SHP77 treated with DMSO at 0.1 percent for 48 hours (cell line): ENCODE results near the gene RPTOR.

Source experiments
- DNase-seq: peaks from one replicate; lab custom pipeline; 2025; lab: John Stamatoyannopoulos, UW

RPTOR gene

DNA sequence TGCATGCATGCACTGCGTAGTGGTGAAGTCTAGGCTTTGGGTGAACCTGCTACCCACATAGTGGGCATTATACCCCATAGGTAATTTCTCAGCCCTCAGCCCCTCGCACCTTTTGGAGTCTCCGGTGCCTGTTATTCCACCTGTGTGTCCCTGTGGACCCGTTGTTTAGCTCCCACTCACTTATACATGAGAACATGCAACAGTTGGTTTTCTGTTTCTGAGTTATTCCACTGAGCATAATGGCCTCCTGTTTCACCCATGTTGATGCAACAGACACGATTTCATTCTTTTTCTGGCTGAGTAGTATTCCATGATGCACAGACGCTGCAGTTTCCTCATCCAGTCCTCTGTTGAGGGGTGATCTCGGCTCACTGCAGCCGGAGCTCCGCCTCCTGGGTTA, 305.5 kb downstream of the RPTOR start:
- DNase-seq = no peak

DNA sequence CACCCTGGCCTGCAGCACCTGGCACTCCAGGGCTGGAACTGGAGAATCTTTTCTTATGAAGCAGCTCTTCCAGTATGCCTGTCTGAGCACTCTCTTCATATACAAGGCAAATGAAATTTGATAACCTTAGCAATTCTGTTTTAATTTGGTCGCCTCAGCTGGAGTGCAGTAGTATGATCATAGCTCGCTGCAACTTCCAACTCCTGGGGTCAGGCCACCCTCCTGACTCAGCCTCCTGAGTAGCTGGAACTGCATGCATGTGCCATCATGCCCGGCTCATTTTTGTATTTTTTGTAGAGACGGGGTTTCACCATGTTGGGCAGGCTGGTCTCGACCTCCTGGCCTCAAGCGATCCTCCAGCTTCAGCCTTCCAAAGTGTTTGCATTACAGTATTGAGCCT, 306.2 kb downstream of the RPTOR start:
- no peak for DNase-seq

DNA sequence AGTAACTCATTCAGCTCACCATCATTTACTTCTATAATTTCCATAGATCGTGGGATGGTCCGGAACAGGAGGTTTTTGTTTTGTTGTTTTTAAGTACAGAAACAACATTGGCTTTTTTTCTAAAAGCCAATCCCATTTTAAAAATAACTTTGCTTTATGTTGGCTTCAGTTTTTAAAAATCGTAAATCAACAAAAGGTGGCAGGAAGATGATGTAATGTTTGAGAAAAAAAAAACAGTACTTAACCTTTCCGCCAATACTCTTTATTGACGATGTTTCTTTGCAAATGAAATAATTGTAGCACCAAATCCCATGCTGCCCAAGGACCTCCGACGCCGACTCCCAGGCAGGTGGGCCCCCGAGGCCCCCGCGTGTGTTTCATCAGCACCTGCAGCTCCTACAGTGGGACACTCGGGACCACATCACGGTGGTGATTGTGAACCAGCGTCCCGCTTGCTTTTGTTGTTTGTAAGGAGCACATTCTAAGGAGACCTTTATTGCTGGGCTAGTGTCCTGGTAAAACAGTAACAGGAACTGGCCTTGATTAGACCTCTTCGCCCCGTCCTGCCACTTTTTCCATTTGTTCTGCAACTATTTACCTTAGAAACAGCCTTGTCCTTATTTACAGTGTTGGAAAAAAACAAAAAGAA, 306.8 kb downstream of the RPTOR start:
- no peak for DNase-seq

DNA sequence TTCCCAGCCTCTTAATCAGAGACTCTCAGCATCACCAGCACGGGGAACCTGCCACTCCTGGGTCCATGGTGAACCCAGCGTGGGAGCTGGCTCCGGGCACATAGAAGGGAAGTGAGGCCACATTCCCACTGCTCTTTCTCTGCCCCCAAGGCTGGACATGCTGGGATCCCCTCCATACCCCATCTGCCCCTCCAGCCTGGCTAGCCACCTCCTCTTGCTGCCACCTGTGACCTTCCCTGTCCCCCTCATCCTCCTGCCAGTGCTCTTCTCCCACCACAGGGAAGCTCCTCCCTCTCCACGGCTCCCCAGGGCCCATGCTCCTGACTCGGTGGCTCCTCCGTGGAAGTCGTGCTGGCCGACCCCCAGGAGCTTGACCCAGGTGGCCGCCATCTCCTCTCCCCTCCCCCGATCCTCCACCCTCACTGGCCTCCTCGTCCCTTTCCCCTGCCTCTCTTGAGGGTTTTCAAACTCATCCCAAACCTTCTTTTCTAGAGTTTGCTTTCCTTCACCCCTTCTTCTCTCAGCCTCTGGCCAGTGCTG, 307.9 kb downstream of the RPTOR start:
- DNase-seq = no peak

DNA sequence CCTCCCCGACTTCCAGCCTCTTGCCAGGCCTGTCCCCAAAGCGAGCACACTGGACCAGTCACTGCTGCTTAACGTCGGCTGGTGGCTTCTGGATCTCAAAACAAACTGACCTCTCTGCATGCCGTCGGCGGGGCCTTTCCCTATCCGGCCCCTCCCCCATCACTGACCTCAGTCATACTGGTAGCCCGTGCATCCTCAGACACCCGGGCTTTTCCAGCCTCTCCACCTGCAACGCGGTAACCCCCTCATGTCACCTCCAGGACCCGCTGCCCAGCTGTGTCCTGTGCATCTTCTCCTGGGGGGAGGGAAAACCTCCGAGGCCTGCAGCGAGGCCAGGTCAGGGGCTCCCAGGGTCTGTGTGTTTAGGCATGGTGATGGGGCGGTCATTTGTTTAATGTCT, 308.4 kb downstream of the RPTOR start:
- no peak for DNase-seq

DNA sequence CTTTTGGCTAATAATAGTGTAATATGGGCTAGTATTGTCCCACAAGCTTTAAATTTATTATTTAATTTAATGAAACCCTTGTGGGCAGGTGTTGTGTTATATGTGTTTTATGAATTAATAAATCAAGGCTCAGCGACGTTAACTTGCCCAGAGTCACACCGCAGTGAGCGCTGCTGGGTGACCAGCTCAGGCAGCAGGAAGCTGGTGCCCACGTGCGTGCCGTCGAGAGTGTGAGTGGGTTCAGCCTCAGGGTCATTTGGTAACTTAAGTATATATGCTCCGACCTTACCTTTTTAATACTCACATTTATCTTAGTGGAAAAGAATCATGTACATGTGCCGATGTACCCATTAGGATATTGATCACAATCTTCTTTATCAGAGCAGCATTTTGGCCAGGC, 309.6 kb downstream of the RPTOR start:
- no peak for DNase-seq

DNA sequence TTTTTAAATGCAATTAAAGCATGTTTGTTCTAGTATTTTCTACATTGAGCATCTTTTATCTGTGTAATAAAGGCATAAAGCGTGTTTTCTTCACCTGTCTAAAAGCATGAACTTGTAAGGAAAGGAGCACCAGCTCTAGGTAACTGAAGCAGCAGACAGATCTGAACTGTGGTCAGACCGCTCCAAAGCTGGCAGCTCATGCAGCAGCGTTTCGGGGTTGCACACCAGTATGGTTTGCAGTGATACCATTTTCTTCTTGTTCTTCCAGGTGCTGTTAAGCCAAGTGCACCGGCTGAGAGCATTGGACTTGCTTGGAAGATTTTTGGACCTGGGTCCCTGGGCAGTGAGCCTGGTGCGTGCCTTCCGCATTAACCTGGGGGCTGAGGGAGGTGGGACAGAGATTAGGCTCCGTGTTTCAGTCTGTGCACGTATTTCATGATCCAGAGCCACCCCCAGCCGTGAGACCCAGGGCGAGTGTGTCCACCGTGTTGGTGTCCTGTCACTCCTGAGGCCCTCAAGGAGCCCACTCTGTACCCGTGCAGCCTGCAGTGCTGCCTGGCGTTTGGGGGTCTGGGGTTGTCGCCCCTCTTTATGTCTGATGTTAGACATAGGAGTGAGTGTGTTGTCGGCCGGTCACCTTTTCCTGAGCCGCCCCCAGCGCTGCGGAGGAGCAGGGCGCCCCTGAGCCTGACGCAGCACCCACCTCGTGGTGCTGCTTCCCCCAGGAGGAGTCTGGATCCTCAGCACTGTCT, 310.7 kb downstream of the RPTOR start:
- DNase-seq = no peak

DNA sequence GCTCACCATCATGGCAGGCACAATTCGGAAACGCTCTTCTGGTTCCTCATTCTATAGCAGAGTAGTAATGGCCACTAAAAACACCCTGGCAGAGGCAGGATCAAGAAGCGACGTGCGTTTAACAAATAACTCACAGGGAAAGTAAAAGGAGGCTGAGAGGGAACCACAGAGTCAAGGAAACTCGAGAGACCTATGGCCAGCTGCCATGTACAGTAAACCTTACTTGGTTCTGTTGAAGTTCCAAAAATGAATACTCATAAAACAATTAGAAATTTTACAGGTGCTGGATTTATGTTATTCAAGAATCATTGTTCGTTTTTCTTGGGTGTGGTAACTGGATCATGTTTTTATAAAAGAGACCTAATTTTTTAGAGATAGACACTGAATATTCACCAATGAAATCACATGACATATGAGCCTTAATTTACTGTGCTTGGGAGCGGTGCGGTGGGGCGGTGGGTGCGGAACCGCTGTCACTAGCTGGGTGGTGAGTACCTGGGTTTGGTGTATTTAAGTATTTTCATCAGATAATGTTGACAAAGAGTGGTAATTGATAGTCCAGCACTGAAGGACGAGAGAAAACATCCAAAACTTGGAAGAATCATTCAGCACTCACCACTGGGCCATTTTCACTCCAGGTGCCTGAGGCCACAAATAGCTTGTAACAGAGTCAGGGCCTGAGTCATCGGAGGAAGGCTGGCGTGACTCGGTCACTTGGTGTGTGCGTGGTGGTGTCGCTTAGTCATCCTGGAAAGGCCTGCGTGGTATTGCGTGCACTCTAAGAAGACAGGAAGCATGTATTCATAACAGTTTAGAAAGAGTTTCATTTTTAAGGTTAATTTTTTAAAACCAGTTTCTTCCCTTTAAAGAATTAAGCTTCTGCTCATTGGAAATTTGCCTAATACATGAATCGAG, 311.6 kb downstream of the RPTOR start:
- DNase-seq = peak; percentile 33

DNA sequence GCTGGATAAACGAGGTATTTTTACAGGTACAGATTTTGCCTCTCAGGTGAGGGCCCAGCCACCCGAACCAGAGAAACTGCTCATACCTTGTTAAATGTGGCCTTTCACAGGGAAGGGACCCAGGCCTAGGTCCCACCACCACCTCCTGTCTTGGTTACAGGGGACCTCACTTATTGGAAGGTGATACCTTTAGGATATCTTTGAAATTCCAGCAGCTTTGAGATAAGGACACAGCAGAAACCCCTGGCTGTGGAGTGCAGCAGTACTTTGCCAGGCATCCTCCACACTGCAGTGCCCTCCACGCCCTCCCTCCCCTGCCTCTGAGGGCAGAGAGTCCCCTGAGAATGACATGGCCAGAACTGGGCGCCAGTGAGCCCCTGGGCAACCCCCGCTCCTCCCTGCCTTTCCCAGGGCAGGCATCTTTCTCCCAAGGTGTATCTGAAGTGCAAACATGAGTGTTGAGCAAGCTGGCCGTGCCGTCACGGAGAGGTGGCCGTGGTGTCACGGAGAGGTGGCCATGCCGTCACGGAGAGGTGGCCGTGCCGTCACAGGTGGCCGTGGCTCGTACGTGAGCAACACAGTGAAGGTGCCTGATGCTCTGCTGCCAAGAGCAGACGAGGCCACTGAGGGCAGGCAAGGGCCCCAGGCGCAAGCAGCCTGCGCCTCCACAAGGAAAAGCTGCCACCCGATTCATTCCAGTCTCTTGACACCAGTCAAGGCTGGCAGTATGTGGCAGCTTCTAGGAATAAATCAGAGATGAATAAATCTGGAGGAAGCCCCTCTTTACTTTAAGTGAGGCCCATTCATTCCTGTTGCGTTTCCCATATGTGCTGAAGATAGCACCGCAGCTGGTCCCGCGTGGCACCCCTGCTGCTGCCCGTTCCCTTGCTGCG, 312.5 kb downstream of the RPTOR start:
- DNase-seq = no peak

DNA sequence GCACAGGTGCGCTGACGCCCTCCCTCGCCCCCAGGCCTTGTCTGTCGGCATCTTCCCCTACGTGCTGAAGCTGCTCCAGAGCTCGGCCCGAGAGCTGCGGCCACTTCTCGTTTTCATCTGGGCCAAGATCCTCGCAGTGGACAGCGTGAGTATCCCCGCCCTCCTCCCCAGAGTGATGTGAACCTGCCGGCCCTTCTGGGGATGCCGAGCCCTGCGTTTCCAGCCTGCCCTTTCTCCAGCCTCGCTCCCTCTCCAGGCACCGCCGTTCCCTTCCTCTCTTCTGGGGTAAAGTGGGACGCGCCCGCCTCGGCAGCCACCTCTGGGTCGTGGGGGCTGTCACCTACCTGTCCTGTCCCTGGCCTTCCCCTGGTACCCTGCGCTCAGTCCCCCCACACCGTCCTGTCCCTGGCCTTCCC, 313.1 kb downstream of the RPTOR start:
- DNase-seq = no peak

DNA sequence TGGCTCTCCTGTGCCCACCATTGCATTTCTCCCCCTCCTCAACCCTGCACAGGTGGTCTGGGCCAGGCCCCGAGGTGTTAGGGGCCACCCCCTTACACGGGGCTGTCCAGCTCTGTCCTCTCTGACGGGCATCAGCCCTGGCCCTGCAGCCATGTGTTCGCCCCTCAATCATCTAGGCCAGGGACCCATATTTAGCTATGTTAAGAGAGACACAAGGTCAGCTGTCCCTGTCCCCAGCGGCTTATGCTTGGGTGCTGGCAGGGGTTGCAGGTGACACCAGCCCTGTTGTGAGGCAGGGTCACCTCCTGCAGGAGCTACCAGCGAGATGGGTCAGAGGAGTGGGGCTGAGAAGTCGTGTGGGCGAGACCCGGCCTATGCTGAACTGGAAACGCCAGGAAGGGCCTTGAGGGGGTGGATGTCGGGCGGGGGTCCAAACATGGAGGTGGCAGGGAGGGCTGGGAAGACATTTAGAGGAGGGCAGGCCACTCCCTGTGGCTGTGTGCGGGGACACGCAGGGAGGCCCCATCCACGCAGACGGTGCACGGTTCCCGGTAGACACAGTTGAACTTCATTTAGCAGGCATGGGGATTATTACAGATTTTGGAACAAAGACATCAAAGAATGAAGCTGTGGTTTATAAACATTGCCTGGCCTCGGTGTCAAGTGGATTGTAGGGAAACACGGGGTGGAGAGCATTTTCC, 313.8 kb downstream of the RPTOR start:
- DNase-seq = no peak

DNA sequence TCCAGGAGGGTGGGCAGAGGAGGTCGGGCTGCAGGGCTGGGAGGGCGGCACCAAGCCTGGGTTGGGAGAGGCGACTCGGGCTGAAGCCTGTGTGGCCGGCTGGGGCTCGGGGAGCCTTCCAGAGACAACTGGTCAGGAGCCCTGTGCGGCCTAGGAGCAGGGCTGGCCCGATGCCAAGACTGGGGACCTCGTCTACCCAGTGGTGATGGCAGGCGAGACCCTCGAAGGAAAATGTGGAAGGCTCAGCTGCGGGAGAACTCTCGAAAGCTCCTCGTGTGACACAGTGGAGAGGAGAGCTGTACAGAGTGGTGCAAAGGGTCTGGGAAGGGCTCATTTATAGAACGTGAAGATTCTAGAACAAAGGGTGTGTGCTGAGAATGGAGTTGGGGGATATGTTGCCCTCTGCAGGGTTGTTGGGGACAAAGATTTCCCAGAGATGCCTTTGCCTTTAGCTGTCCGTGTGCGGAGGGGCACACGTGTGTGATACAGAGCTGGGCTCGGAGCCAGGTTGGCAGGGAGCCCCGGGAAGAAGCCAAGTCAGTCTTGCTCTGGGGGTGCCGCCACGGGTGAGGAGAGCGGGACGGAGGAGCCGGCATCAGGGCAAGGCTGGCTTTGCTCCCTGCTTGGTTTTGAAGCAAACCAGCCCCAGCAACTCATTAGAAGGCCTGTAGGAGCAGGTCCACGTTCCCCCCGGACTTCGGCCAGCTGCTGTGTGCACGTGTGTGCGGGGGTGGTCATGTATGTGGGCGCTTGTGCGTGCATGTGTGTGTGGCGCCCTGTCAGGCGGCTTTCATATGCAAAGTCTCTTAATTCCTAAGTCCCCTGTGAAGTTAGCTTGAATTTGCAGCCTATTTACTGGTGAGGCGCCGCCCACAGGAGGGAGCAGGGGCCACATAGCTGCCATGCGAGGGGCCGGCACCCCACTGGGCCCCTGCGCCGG, 314.6 kb downstream of the RPTOR start:
- peak; percentile 66 for DNase-seq

DNA sequence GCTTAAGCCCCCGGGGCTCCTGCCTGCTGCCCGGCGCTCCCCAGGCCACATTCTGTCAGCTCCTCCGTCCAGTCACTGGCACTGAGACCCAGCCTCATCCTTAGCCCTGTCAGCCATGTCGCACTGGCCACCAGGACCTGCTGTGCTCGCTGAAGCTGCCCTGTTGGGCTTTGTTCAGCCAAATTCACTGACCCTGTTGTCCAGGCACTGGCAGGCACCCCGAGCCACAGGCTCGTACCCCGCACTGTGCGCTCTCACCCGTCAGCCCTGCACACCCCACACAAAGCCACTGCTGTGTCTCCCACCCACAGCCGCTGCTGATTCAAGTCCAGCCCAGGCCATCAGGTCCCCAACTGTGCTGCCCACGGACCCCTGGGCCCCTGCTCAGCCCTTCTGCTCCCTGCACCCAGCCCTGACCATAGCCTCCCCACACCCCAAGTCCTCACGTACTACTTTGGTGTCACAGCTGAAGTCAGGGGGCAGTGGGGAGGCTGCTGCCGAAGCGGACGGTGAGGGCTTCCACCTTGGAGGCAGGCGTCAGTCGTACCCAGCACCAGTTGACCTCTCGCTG, 315.5 kb downstream of the RPTOR start:
- no peak for DNase-seq

DNA sequence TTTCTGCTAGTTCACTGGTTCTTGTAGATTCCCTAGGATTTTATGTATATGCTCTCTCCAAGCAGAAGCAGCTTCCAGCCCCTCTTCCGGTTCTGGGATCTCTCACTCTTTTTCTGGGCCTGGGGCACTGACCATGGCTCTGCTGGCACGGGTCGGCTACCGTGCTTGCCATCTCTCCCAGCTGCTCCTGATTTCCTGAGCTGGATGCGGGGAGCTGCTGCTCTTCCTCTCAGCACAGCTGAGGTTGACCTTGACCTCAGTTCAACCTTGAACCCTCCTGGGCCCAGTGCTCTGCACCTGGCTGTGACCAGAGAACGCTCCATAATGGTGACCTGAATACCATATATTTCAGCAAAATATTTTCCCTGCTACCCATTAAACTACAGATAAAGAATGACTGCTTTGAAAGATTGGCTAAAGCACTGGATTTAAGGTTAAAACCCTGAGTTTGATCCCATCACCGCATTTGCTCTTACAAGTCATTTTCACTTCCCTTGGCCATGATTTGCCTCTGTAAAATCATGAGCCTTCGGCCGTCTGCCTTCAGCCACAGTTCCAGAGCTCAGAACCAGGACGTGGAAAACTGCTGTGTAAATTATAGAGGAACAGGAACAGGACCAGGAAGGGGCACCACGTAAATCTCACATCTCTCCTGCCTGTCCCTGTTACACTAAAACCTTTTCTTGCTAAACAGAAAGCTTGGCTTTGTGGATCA, 316.2 kb downstream of the RPTOR start:
- peak; percentile 80 for DNase-seq

DNA sequence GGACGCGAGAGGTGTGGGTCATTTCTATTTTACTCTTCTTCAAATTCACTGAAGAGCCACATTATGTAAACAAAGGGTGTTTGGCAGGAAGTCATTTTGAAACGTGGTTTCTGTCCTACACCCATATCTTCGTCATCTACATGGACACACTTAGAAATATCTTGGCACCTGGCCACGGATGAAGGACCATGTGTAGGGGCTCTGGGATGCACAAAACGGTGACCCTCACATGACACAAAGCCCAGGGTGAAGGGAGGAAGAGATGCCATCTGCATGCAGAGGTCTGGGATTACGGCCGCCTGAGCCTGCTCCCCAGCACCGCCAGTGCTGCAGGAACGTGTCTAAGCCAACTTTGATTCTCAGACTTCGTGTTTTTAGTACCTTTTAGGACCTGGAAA, 316.8 kb downstream of the RPTOR start:
- peak; percentile 91 for DNase-seq

DNA sequence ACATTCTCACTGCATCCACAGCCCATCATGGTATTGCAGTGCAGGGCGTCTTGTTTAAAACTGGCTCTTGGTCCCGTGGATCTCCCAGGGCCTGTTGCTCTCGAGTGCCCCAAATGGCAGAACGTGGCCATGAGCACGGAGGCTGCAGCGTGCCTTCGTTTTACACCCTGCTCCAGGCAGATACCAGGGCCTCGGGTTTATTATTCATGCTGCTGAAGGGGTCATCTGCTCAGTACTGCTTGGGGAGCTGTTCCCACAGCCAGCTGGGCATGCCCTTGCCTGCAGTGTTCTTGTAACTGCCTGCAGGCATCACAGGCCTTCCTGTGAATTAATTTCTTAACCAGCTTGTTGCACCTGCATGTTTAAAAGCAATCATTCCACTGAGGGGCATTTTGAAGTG, 317.3 kb downstream of the RPTOR start:
- peak; percentile 90 for DNase-seq

DNA sequence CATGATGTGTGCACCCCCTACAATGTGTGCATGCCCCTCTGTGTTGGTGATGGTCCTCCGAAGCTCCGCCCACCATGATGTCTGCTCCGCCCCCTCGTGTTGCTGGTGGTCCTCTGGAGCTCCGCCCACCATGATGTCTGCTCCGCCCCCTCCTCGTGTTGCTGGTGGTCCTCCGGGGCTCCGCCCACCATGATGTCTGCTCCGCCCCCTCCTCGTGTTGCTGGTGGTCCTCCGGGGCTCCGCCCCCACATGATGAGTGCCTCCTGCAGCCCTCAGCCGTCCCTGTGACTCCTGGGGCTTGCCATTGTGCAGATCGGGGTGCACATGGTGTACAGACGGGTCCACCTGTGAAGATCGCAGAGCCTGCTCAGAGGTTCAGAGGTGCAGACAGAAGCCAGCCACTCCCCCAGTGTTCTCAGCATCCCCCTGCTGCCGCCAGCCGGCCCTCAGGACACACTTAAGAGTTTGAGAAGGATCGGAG, 317.9 kb downstream of the RPTOR start:
- DNase-seq = no peak

DNA sequence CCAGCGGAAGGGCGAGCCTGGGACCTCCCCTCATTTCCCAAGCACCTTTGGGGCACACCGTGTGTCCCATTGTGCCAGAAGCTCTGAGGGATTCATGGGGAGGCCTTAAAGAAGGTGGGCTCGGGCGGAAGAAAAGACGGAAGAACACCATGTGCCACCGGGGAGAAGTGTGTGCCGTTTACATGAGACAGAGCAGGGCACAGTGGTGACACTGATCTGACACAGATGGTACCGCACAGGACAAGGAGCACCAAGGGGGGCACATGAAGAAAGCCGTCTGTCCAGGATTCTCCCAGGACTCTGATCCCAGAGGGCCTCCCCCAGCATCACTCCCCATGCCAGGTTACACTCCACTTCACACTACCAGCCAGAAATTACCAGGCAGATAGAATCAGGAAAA, 318.3 kb downstream of the RPTOR start:
- no peak for DNase-seq

DNA sequence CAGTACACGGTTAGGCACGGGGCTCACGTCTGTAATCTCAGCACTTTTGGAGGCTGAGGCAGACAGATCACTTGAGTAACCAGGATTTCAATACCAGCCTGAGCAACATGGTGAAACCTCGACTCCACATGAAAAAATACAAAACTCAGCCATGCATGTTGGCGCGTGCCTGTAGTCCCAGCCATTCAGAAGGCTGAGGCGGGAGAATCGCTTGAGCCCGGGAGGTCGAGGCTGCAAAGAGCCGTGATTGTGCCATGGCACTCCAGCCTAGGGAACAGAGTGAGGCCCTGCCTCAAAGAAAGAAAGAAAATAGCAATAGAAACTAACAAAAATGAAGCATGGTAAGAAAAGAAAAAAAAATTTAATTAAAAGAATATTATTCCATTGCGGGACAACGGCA, 319.0 kb downstream of the RPTOR start:
- no peak for DNase-seq
